ENCODE data around the gene RAB11B.
"Not testable (repeated sequence)": the region's sequence is repeated elsewhere in the genome, so short reads cannot be mapped to it uniquely, and the experiment has no call there.

RAB11B gene

DNA sequence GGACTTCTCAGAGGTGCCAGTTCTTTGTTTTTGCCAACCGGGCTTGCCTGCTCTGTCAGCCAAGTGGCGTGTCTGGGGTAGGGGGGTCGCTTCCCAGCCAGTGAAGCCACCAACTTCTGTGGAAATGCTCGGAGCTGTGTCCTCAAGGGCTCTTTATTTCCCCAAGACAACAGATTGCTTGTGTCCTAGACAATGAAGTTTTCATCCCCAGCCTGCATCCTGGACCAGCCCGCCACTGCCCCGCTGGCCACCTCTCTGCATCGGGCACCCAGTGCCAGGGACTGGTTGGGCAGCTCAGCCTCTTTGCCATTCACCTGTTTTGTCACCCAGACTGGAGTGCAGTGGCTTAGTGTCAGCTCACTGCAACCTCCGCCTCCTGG, 3.7 kb downstream of the RAB11B start:
- no peak for DNase-seq (ENCODE audit: low spot score)

GRCh38 chr19:8395621-8396082, 5.5 kb downstream of the RAB11B start:
- DNase-seq (ENCODE audit: low spot score) = no peak

DNA sequence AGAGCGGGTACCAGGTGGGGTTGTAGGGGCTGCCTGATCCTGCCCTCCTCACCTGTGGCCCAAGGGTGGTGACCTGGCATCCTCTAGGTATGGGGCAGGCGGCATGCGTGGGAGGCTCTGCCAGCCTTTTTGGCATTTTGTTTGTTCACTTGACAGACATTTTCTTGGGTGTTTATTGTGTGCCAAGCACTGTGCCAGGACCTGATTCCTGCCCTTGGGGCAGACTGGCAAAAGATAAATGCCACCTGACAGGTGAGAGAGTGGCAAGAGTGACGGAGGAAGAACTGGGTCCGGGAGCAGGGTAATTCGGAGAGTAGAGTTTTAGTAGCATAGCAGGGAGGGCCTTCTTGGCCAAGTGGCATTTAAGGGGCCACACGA, 6.0 kb downstream of the RAB11B start:
- no peak for DNase-seq (ENCODE audit: low spot score)

GRCh38 chr19:8396563-8397203, 6.5 kb downstream of the RAB11B start:
- peak; percentile 80 for DNase-seq (ENCODE audit: low spot score)

- no peak for DNase-seq (ENCODE audit: low spot score)
Observed at GRCh38 chr19:8397271-8397670, 7.1 kb downstream of the RAB11B start.

GRCh38 chr19:8397746-8398310, 7.7 kb downstream of the RAB11B start:
- no peak for DNase-seq (ENCODE audit: low spot score)

- DNase-seq (ENCODE audit: low spot score) = no peak
Observed at GRCh38 chr19:8398311-8398771, 8.2 kb downstream of the RAB11B start.

- no peak for DNase-seq (ENCODE audit: low spot score)
Observed at GRCh38 chr19:8399681-8400188, 9.6 kb downstream of the RAB11B start.

- no peak for DNase-seq (ENCODE audit: low spot score)
Observed at GRCh38 chr19:8401981-8402411, 11.8 kb downstream of the RAB11B start.

GRCh38 chr19:8403098-8403819, 13.1 kb downstream of the RAB11B start:
- no peak for DNase-seq (ENCODE audit: low spot score)

- no peak for DNase-seq (ENCODE audit: low spot score)
Observed at GRCh38 chr19:8403820-8404109, 13.6 kb downstream of the RAB11B start.

GRCh38 chr19:8404391-8405151, 14.4 kb downstream of the RAB11B start:
- no peak for DNase-seq (ENCODE audit: low spot score)

DNA sequence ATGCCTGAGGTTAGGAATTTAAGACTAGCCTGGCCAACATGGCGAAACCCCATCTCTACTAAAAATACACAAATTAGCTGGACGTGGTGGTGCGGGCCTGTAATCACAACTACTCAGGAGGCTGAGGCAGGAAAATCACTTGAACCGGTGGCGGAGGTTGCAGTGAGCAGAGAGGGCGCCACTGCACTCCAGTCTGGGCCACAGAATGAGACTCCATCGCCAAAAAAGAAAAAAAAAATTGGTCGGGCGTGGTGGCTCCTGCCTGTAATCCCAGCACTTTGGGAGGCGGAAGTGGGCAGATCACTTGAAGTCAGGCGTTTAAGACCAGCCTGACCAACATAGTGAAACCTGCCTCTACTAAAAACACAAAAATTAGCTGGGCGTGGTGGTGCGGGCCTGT, 20.6 kb downstream of the RAB11B start:
- DNase-seq (ENCODE audit: low spot score) = not testable (repeated sequence)

DNA sequence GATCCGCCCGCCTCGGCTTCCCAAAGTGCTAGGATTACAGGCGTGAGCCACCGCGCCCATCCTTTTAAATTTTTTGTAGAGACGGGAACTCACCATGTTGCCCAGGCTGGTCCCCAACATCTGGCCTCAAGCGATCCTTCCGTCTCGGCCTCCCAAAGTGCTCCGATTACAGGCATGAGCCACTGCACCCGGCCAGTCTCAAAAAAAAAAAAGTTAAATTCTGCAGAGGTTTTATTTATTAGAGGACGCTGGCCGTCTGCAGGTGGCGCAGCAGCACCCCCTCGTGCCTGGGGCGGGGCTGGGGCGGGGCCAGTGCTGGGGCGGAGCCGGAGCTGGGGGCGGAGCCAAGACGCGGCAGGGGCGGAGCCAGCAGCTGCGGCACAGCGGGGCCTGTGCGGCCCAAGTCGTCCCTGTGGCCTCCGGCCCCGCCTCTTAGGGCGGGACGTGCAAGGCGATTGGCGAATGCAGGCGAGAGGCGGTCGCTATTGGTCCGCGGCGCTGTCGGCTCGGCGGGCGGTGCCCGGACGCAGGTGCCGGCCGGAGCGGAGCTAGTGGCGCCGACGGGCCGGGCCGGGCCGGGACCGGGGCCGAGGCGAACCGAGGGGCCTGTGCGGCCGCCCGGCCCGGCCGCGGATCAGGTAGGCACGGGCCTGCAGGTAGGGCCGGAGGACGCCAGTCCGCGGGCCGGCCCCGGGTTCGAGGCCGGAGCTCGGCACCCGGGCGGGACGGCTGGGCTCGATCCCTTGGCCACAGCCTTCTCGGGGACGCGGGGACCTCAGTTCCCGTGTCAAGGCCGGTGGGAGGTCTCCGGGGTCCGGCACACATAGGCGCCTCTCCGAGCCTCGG, 22.8 kb downstream of the RAB11B start, which contains the start of gene MARCHF2:
Gene MARCHF2 (plus strand): TSS at position 523 of the 846 bp plus-strand sequence. CDS start 8,536 bp downstream, outside the sequence.
- peak; percentile 98 for DNase-seq (ENCODE audit: low spot score)

DNA sequence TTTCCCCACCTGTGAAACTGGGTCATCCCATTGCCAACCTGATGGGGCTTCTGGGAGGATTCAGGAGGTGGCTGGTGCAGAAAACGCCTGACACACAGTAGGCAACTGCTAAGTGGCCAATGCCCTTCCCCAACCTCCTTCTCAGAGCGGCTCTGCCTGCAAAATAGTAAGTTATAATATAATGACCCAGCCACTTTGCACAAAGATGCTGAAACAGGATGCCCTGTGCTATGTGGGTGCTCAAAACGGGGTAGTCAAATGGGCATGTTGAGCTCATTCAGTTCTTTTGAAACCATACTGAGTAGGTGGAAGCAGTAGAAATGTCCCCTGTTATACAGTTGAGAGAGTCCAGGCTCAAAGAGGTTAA, 23.5 kb downstream of the RAB11B start:
- no peak for DNase-seq (ENCODE audit: low spot score)

DNA sequence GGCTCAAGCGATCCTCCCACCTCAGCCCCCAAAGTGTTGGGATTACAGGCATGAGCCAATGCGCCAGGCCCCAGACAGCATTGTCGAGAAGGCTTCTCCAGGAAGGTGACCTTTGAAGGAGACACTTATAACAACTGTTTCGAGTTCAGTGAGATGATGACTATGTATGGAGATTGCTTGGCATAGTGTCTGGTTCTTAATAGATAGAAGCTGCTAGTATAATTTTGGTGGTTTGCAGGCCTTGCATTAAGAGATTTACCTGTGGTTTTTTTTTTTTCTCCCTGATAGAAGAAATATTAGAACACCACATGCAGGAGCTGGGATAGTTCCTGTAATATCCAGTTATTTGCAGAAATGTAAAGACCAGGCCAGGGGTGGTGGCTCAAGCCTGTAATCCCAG, 26.6 kb downstream of the RAB11B start:
- no peak for DNase-seq (ENCODE audit: low spot score)

GRCh38 chr19:8421484-8422461, 31.6 kb downstream of the RAB11B start:
- DNase-seq (ENCODE audit: low spot score) = no peak

GRCh38 chr19:8423817-8424223, 33.7 kb downstream of the RAB11B start:
- peak; percentile 90 for DNase-seq (ENCODE audit: low spot score)

DNA sequence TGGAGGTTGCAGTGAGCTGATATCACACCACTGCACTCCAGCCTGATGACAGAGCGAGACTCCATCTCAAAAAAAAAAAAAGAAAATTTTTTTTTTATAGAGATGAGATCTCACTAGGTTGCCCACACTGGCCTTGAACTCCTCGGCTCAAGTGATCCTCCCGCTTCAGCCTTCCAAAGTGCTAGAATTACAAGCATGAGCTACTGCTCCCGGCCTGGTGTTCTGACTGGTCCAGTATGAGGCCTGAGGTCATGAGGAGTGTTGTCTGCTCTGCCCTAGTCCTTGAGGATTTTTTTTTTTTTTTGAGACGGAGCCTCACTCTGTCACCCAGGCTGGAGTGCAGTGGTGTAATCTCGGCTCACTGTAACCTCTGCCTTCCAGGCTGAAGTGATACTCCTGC, 35.2 kb downstream of the RAB11B start:
- not testable (repeated sequence) for DNase-seq (ENCODE audit: low spot score)

DNA sequence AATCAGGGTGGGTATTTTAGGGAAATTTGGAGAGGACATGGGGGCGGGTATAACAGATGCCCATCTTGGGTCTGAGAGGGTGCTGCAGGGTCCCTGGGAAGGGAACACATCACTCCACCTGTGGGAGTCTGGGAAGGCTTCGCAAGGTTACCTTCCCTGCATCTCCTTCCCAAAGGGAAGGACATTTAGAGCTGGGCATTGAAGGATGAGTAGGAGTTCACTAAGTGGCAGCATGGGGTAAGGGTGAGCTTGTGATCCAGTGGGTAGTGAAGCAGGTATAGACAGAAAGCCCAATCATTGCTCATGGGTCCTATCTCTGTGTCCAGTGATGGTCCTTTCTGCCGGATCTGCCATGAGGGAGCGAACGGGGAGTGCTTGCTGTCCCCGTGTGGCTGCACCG, 36.1 kb downstream of the RAB11B start:
- no peak for DNase-seq (ENCODE audit: low spot score)

Measured in hepatic stellate cell (primary cell).